ENCODE data around the gene TET1.

DNA sequence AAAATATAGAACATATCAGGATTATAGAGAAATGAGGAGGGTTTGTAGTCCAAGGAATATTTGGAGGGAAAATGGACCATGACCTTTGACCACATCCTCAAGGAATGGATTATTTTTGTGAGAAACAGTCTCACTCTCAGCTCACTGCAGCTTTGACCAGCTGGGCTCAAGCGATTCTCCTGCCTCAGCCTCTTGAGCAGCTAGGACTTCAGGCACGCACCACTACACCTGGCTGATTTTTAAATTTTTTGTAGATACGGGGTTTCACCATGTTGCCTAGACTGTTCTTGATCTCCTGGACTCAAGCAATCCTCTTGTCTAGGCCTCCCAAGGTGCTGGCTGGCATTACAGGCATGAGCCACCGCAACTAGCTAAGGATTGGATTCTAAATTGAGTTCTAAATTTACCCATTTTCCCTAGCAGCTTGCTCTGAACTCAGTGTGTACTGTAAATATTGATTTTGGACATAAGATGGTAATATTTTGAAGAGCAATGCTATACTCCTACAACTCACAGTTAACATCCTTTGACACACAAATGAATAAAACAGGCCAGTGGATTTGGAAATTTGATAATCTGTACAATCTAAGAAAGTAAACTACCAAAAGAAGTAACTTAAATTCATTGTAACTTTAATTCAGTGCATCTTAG lies 73.8 kb downstream of the TET1 start:
- TF ChIP-seq POLR2A (IDR thresholded peaks at IDR 0.05; ENCODE audit: extremely low read depth, insufficient read length) (no peak), CTCF (IDR thresholded peaks at IDR 0.05; ENCODE audit: low read depth, low read length) (no peak)

All from NB4 (cell line).